AG04449 (cell line): ENCODE data around the gene RNGTT.
"Not testable (repeated sequence)": the region's sequence is repeated elsewhere in the genome, so short reads cannot be mapped to it uniquely, and the experiment has no call there.

Experiments used
- CTCF ChIA-PET: fragments of 350-600 bp; formaldehyde crosslinking; extraction: SDS; loops from one replicate; lab custom pipeline; 2021; ENCODE audit warnings: antibody characterized with exemption; lab: Yijun Ruan, JAX
- POLR2A ChIA-PET: fragments of 400-600, 350-600 bp; formaldehyde crosslinking; extraction: SDS; loops from one replicate; lab custom pipeline; 2020; ENCODE audit warnings: antibody characterized with exemption, inconsistent platforms; lab: Yijun Ruan, JAX
- DNase-seq: peaks from one replicate; pipeline ENCODE4 v3.0.0-alpha.2; 2010; ENCODE audit warnings: low read depth, low spot score
- H3K4me3 ChIP-seq: 2 replicates; pipeline ENCODE4 v1.5.1; 2011; ENCODE audit warnings: low read depth, mild to moderate bottlenecking, control low read depth, low read length
- CTCF ChIP-seq: IDR thresholded peaks from one replicate; pipeline ENCODE4 v1.5.1; 2011; ENCODE audit warnings: mild to moderate bottlenecking, moderate library complexity, low read length, control low read depth, inconsistent platforms; ENCODE audit not compliant: insufficient read depth; ENCODE audit errors: missing control alignments

RNGTT gene

GRCh38 chr6:88982720-88983119 is 19.3 kb upstream of the RNGTT start:
- TF ChIP-seq CTCF: peak; percentile 48
- DNase-seq: peak; percentile 26
- POLR2A ChIA-PET: interaction anchor here (0.6 kb wide), 1 partner anchor 98 kb away, joined by 3 read pairs; the partner anchor contains the start of gene PNRC1
- CTCF ChIA-PET: interaction anchor here (0.6 to 6.0 kb wide), 44 partner anchors 9 to 627 kb away, joined by 3 to 162 read pairs (median 5); partner anchors contain the start of genes PM20D2, PNRC1, RNGTT and SRSF12
- no peak overlapping the region for H3K4me3 ChIP-seq

- H3K4me3 ChIP-seq: no peak overlapping the region
- TF ChIP-seq CTCF: no peak
- CTCF ChIA-PET: interaction anchor here (0.9 kb wide), 1 partner anchor 8 kb away, joined by 3 read pairs; no protein-coding TSS in a partner anchor
- no peak for DNase-seq
- POLR2A ChIA-PET: no interaction called here
Observed at GRCh38 chr6:88975369-88975768, 12.0 kb upstream of the RNGTT start.

DNA sequence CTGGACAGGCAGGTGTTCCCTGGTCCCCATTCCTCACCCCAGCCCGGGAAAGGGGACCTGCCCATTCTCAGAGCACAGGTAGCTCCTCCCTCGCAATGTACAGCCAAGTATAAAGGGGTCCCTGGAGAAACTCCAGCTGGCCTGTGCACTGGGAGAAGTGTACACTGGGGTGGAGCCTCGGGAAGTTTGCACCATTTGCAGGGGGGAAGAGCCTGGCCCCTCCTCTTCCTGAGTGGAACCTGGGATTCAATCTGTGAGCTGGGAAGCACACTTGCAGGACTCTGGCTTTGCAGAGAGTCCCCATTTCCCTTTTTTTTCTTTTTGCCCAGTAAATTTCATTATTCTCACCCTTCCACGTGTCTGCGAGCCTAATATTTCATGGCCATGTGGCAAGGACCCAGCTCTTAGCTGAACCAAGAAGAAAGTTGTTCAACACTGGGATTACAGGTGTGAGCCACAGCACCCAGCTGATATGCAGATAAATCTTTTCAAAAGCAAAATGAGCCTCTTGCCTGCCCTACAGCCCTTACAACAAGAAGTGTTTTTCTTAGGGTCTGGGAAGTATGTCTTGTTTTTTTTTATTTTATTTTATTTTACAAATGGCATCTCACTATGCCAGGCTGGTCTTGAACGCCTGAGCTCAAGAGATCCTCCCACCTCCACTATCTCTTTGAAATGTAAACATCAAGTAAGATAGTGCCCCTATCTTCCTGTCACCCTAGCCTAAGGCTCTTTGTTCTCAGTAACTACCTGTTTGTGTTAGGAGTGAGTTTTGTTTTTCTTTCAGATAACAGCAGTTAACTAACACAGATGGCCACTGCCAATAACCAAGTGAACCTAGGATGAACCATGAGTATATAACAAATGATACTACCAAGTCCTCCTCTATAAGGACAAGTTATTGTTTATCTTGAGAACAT is 9.3 kb upstream of the RNGTT start:
- ChIA-PET CTCF (interaction anchor here (1.7 kb wide), 2 partner anchors 10 to 11 kb away, joined by 4 to 6 read pairs; no protein-coding TSS in a partner anchor), POLR2A (no interaction called here)
- no peak for DNase-seq
- H3K4me3 ChIP-seq: no peak overlapping the region
- no peak for TF ChIP-seq CTCF

- TF ChIP-seq CTCF: no peak
- ChIA-PET POLR2A (no interaction called here), CTCF (no interaction called here)
- no peak for DNase-seq
- no peak overlapping the region for H3K4me3 ChIP-seq
Observed at GRCh38 chr6:88970301-88970700, 6.9 kb upstream of the RNGTT start.

GRCh38 chr6:88969255-88969654 is 5.8 kb upstream of the RNGTT start:
- DNase-seq, H3K4me3 ChIP-seq, POLR2A ChIA-PET: not testable (repeated sequence)
- CTCF ChIA-PET: interaction anchor here (0.6 to 1.2 kb wide), 2 partner anchors 13 to 159 kb away, joined by 3 to 4 read pairs; no protein-coding TSS in a partner anchor

GRCh38 chr6:88967891-88968290 is 4.5 kb upstream of the RNGTT start:
- no peak overlapping the region for H3K4me3 ChIP-seq
- TF ChIP-seq CTCF: no peak
- no peak for DNase-seq
- POLR2A ChIA-PET: no interaction called here
- CTCF ChIA-PET: no interaction called here
